ENCODE data around the gene STX3.

GRCh38 chr11:59761993-59762392 is 6.8 kb downstream of the STX3 start:
- no peak for TF ChIP-seq CTCF (conservative IDR thresholded peaks at IDR 0.05; ENCODE audit: low read length)
- no peak for TF ChIP-seq EZH2phosphoT487 (IDR thresholded peaks at IDR 0.05; ENCODE audit: borderline replicate concordance, low read depth, low read length)

All from OCI-LY7 (cell line).